ENCODE results near the gene SIGLEC10.

GRCh38 chr19:51441410-51442390 lies 24.3 kb upstream of the SIGLEC10 start:
- TF ChIP-seq CTCF (IDR thresholded peaks at IDR 0.05; ENCODE audit: insufficient read depth, low read length, poor library complexity, severe bottlenecking), result no peak
- no peak for TF ChIP-seq EZH2phosphoT487 (conservative IDR thresholded peaks at IDR 0.05; ENCODE audit: low read length)

Data from SU-DHL-6 (cell line).